BJ (cell line): ENCODE measurements around the gene CCNT2. TPM values are rescaled to one million over a fixed set of nuclear protein-coding genes. Genes with fewer than 3 reads are reported as not detected.

Experiments used
- CTCF ChIA-PET: fragments of 350-600 bp; formaldehyde crosslinking; extraction: SDS; loops from one replicate; lab custom pipeline; 2021; ENCODE audit warnings: antibody characterized with exemption, inconsistent platforms; lab: Yijun Ruan, JAX
- POLR2A ChIA-PET: fragments of 300-600 bp; sonication (Branson Sonifier 250); formaldehyde crosslinking; extraction: SDS; loops from one replicate; lab custom pipeline; 2021; ENCODE audit warnings: antibody characterized with exemption; lab: Charles Lee
- DNase-seq: peaks from one replicate; pipeline ENCODE4 v3.0.0-alpha.2; 2011; ENCODE audit warnings: low read depth
- H3K27me3 ChIP-seq: 2 replicates; pipeline ENCODE4 v1.6.0; 2011; ENCODE audit warnings: low read length; ENCODE audit not compliant: control insufficient read depth, insufficient read depth
- H3K36me3 ChIP-seq: 2 replicates; pipeline ENCODE4 v1.5.1; 2011; ENCODE audit warnings: low read length; ENCODE audit not compliant: control insufficient read depth, insufficient read depth
- H3K4me3 ChIP-seq: 2 replicates; pipeline ENCODE4 v1.5.1; 2011; ENCODE audit warnings: low read depth, mild to moderate bottlenecking, control low read depth, low read length
- CTCF ChIP-seq: IDR thresholded peaks from 2 replicates; pipeline ENCODE4 v1.5.1; 2011; ENCODE audit warnings: low read depth, mild to moderate bottlenecking, control low read depth, inconsistent platforms, low read length, moderate library complexity; ENCODE audit not compliant: insufficient read depth
- polyA plus RNA-seq: library from polyadenylated mRNA; depleted of rRNA; stranded (reverse); fragments of >200 nt; gene quantifications from 2 replicates; pipeline ENCODE4 v1.2.3, GENCODE V29; 2011

The CCNT2 gene
- polyA plus RNA-seq, 1 experiment, result 9.1 TPM

- ChIA-PET CTCF (no interaction called here), POLR2A (no interaction called here)
- no peak for DNase-seq
- H3K27me3 ChIP-seq, result no peaks in the 10 kb centered on the region
- TF ChIP-seq CTCF, result no peak
- peaks cover 1% of the 10 kb centered on the region; the same call in 1 of the 2 replicates for H3K36me3 ChIP-seq
- H3K4me3 ChIP-seq, result no peak overlapping the region
Measured at GRCh38 chr2:134934150-134934549, 15.5 kb downstream of the CCNT2 start.

- H3K27me3 ChIP-seq, result no peaks in the 10 kb centered on the region
- no peak overlapping the region for H3K4me3 ChIP-seq
- DNase-seq, result no peak
- POLR2A ChIA-PET, result no interaction called here
- no peak for TF ChIP-seq CTCF
- CTCF ChIA-PET, result no interaction called here
- H3K36me3 ChIP-seq, result peaks cover 1% of the 10 kb centered on the region; the same call in 1 of the 2 replicates
Measured at GRCh38 chr2:134934641-134935040, 16.0 kb downstream of the CCNT2 start.

DNA sequence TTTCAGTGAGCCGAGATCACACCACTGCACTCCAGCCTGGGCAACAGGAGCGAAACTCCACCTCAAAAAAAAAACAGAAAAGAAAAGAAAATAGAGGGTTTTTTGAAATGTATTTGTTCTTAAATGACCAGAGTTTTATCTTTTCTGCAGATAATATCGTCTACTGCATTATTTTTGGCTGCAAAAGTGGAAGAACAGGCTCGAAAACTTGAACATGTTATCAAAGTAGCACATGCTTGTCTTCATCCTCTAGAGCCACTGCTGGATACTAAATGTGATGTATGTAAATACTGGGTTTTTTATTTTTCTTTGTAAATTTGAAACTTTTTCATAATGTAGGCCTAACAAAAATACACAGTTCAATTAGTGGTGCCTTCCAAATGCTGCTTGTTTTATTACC lies 18.1 kb downstream of the CCNT2 start:
- H3K36me3 ChIP-seq, result peaks cover 1% of the 10 kb centered on the region; the same call in 1 of the 2 replicates
- no peak for TF ChIP-seq CTCF
- H3K27me3 ChIP-seq, result no peaks in the 10 kb centered on the region
- ChIA-PET CTCF (no interaction called here), POLR2A (no interaction called here)
- H3K4me3 ChIP-seq, result no peak overlapping the region
- no peak for DNase-seq

DNA sequence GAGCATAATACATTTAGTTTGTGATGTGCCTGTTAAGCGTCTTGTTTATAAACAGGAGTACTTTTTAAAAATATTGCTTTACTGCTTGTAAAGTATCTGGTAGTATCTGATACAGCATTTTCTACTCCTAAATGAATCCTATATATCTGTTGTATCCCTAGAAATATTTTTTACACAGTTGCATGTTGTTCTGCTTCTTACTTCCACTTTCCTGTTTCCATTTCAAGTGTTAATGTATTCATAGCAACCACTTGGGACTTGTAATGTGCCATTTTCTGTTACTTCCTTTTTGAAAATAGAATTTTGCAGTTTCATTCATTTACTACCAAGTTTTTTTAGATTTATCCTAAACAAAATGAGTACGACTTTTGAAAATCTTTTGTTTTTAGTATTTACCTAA lies 24.9 kb downstream of the CCNT2 start:
- CTCF ChIA-PET, result no interaction called here
- no peak for TF ChIP-seq CTCF
- H3K36me3 ChIP-seq, result peaks cover 2% of the 10 kb centered on the region
- no peaks in the 10 kb centered on the region for H3K27me3 ChIP-seq
- POLR2A ChIA-PET, result no interaction called here
- H3K4me3 ChIP-seq, result no peak overlapping the region
- DNase-seq, result no peak

GRCh38 chr2:134944975-134945374 lies 26.4 kb downstream of the CCNT2 start:
- DNase-seq, result no peak
- peaks cover 4% of the 10 kb centered on the region for H3K36me3 ChIP-seq
- no peak overlapping the region for H3K4me3 ChIP-seq
- ChIA-PET POLR2A (no interaction called here), CTCF (no interaction called here)
- no peak for TF ChIP-seq CTCF
- H3K27me3 ChIP-seq, result no peaks in the 10 kb centered on the region
